Neutrophil (primary cell): ENCODE data around the gene ALDH16A1.

Experiments used
- H3K27ac ChIP-seq: fragments of 200-600 bp; sonication (generic); 2 replicates; pipeline ENCODE4 v1.5.1; 2016; ENCODE audit warnings: mild to moderate bottlenecking, moderate library complexity
- H3K27me3 ChIP-seq: fragments of 200-600 bp; sonication (generic); 2 replicates; pipeline ENCODE4 v1.6.0; 2016; ENCODE audit warnings: mild to moderate bottlenecking
- H3K36me3 ChIP-seq: fragments of 200-600 bp; sonication (generic); 2 replicates; pipeline ENCODE4 v1.5.1; 2017
- H3K4me1 ChIP-seq, 2 experiments: fragments of 200-600 bp in 1 of 2; sonication (generic) in 1 of 2; 1 replicate in 1 of 2; 2 replicates in 1 of 2; pipeline versions ENCODE4 v1.5.1 to v1.6.1; 2013 to 2016; ENCODE audit warnings: low read depth in 1 of 2, low read length in 1 of 2, mild to moderate bottlenecking in 1 of 2, moderate library complexity in 1 of 2; ENCODE audit not compliant: control insufficient read depth in 1 of 2, insufficient read depth in 1 of 2
- H3K4me3 ChIP-seq, 2 experiments: fragments of 200-600 bp in 1 of 2; sonication (generic) in 1 of 2; 1 replicate in 1 of 2; 2 replicates in 1 of 2; pipeline ENCODE4 v1.5.1; 2013 to 2016; ENCODE audit warnings: low read depth in 1 of 2, low read length in 1 of 2, mild to moderate bottlenecking in 1 of 2, moderate library complexity in 1 of 2
- H3K9me3 ChIP-seq: fragments of 200-600 bp; sonication (generic); 2 replicates; pipeline ENCODE4 v1.5.1; 2016
- TF ChIP-seq, protein P1 (sequence below): fragments of 200-600 bp; sonication (generic); IDR thresholded peaks from 2 replicates; pipeline ENCODE4 v1.5.1; 2016; ENCODE audit warnings: antibody characterized with exemption

Gene ALDH16A1

DNA sequence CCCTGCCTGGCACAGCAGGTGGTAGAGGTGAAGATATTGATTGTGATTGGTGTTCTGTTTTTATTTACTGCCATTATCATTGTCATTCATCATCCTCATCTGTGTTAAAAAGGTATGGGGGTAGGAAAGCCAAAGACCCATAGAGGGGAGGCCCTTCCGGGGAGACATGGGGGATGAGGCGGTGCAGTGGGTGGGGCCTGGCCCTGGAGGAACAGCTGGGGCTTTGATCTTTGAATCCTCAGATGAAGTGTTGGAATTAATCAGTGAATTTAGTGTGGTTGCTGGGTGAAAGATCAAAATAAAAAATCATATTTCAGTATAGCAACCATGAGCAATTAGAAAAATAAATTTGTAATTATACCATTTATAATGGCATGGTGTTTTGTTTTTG is 37.2 kb upstream of the ALDH16A1 start:
- Histone ChIP-seq H3K27me3 (peaks cover 23% of the 10 kb centered on the region), H3K9me3 (no peaks in the 10 kb centered on the region), H3K27ac (no peak overlapping the region), H3K4me3 (no peak overlapping the region), H3K4me1 (peaks cover 6% of the 10 kb centered on the region in 2 experiments), H3K36me3 (no peaks in the 10 kb centered on the region)
- TF ChIP-seq, protein P1, sequence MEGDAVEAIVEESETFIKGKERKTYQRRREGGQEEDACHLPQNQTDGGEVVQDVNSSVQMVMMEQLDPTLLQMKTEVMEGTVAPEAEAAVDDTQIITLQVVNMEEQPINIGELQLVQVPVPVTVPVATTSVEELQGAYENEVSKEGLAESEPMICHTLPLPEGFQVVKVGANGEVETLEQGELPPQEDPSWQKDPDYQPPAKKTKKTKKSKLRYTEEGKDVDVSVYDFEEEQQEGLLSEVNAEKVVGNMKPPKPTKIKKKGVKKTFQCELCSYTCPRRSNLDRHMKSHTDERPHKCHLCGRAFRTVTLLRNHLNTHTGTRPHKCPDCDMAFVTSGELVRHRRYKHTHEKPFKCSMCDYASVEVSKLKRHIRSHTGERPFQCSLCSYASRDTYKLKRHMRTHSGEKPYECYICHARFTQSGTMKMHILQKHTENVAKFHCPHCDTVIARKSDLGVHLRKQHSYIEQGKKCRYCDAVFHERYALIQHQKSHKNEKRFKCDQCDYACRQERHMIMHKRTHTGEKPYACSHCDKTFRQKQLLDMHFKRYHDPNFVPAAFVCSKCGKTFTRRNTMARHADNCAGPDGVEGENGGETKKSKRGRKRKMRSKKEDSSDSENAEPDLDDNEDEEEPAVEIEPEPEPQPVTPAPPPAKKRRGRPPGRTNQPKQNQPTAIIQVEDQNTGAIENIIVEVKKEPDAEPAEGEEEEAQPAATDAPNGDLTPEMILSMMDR, result no peak

DNA sequence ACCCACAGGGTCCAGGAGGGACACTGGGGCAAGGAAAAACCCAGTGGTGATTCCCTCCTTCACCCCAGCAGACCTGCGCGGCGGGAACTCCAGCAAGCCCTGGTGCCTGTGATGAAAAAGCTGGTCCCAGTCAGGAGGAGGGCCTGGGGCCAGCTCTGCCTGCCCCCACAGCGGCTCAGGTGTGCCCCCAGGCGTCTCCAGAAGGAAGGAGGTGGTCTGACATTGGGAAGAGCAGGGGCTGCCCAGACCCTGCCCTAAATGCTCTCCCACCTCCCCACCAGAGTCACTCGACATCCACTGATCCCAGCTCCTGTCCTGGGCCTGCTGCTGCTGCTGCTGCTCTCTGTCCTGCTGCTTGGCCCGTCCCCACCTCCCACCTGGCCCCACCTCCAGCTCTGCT is 35.9 kb upstream of the ALDH16A1 start:
- H3K4me3 ChIP-seq, result no peak overlapping the region
- H3K27me3 ChIP-seq, result peaks cover 36% of the 10 kb centered on the region
- no peak overlapping the region for H3K27ac ChIP-seq
- no peaks in the 10 kb centered on the region for H3K9me3 ChIP-seq
- TF ChIP-seq, protein P1, result no peak
- H3K36me3 ChIP-seq, result no peaks in the 10 kb centered on the region
- peaks cover 11% of the 10 kb centered on the region in 2 experiments for H3K4me1 ChIP-seq

DNA sequence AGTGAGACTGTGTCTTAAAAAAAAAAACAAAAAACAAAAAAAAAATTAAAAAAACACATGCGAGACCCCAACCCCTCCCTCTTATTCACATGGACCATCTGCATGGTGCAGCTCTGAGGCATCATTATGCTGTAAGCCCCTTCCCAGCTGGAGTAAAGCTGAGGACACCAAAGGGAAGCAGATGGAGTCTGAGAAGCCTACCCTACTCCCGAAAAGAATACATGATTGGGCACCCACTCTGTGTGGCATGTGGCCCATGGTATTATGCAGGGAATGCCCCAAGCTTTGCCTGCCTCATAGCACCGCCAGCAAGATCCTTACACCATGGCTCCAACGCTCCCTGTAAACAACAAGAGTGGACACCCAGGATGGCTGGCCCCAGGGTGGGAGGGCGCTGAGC is 34.5 kb upstream of the ALDH16A1 start:
- Histone ChIP-seq H3K27ac (no peak overlapping the region), H3K36me3 (no peaks in the 10 kb centered on the region), H3K27me3 (peaks cover 50% of the 10 kb centered on the region), H3K9me3 (no peaks in the 10 kb centered on the region), H3K4me3 (no peak overlapping the region), H3K4me1 (peaks cover 19 to 25% of the 10 kb centered on the region in 2 experiments)
- TF ChIP-seq, protein P1, result no peak

DNA sequence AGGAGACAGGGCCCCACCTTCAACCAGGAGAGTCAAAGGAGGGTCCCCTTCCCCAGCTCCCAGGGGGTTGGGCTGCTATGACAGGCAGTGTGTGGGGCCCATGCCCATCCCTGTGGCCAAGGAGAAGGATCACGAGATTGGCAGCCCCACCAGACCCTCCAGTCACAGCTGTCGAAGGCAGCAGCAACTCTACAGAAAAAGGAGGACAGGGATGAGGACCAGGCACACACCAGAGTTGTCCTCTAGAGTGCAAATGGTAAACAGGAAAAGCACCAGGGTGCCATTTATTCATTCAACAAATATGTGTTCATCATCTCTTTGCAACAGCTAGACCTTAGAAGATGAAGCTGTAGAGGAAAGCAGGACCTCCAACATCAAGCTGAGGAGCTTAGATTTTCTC is 33.9 kb upstream of the ALDH16A1 start:
- H3K27ac ChIP-seq, result no peak overlapping the region
- H3K27me3 ChIP-seq, result peaks cover 57% of the 10 kb centered on the region
- H3K4me3 ChIP-seq, result no peak overlapping the region
- TF ChIP-seq, protein P1, result no peak
- H3K36me3 ChIP-seq, result no peaks in the 10 kb centered on the region
- H3K9me3 ChIP-seq, result no peaks in the 10 kb centered on the region
- peaks cover 19 to 25% of the 10 kb centered on the region in 2 experiments for H3K4me1 ChIP-seq

DNA sequence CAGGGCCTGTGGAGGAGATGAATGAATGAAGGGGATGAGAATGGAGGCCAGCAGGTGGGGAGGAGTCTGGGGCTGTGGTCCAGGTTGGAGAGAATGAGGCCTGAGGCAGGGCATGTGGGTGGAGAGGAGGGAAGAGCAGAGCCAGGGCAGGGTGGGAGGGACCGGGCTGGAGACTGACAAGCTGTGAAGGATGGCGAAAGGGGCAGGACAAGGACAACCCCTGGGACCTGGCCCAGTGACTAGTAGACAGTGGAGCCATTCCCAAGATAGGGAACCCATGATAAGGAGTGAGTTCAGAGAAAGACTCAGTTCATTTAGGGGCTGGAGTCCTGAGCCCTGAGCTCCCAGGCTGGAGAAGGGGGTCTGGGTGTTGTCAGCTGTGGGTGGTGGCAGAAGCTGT is 32.8 kb upstream of the ALDH16A1 start:
- Histone ChIP-seq H3K9me3 (no peaks in the 10 kb centered on the region), H3K36me3 (no peaks in the 10 kb centered on the region), H3K4me3 (no peak overlapping the region), H3K27ac (no peak overlapping the region), H3K4me1 (peaks cover 19 to 25% of the 10 kb centered on the region in 2 experiments), H3K27me3 (peaks cover 67% of the 10 kb centered on the region)
- TF ChIP-seq, protein P1, result no peak
